Esophagus mucosa (tissue), 1 donor: ENCODE results near the gene RNF146. TPM values are rescaled to one million over a fixed set of nuclear protein-coding genes. Genes with fewer than 3 reads are reported as not detected.
"Not testable (repeated sequence)": the region's sequence is repeated elsewhere in the genome, so short reads cannot be mapped to it uniquely, and the experiment has no call there.

ENCODE experiments used
- ATAC-seq: fragments of 200-7000 bp; cut with Tn5 transposase; one replicate; pipeline ENCODE4 v1.9.1; 2020
- total RNA-seq: library from RNA; stranded (reverse); gene quantifications from one replicate; pipeline ENCODE4 v1.2.4, GENCODE V29; 2023
- donor health status: DM: yes; HTN: yes; CAD: no.

The RNF146 gene
- total RNA-seq, 1 donor from 2014 or later, result 14.3 TPM

DNA sequence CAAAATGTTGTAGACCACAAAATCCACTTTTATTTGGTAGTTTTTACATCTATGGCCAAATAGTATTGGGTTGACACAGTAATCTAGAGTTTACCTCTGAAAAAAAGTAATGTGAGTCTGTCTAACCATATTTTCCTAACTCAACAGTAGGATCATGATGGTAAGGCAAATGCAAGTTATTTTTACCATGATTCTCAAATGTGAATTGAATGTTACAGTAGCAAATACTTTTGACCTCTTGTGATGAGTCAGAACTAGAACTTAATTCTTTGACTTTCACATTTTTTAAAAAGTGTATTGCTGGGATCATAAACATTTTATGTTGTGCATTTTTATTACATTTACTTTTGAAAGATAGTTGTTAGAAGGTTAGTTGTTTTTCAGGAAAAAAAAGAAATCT, 22.0 kb downstream of the RNF146 start:
- no peak for ATAC-seq

DNA sequence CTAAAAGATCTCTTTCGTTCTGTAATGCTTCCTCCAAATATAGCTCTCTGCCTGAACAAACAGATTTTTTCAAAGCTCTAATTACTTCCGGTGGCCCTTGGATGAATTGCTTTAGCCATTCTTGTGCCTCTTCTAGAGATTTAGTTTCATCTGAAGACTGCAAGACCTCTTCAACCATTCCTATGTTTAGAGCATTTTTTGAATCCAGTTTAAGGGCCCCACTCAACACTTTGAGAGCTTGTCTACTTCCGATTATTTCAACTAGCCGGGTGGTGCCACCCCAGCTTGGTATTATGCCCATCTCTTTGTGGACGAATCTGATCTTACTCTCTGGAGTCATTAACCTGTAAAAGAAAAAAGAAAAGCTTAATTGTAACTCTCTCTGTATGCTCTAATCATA, 23.3 kb downstream of the RNF146 start:
- no peak for ATAC-seq

DNA sequence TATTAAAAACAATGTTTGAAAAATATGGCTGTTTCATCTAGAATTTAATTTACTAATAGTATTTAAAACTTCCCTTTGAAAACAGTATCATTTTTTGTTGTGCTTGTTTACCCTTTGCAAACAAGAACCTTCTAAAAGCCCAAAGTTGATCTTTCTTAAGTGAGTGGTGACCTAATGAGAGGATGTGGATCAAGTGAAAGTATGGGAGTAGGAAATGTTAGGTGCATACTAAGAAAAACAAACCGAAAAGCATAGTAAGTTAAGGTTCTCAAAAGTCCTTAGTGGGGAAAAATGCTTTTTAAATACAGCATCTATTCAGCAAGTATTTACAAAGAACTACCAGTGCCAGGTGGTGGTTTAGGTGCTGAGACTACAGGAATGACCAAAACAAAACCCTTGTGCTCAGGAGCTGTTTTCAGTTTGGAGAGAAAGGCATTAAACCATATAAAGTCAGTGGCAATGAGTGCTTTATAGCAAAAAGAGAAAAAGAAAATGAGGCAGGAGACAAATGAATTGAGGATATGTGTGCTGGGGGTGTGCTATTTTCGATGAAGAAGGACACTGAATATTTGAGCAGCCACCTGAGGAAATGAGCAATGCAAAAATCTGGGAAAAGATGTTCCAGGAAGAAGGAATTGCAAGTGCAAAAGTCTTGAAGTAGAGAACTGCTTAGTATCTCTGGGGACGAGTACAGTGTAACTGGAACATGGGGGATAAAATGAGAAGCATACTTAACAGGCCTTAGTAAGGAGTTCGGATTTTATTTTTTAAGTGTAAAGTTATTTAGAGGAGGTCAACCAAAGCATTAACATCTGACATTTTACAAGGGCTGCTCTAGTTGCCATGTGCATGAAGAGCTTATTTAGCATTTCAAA, 24.0 kb downstream of the RNF146 start:
- no peak for ATAC-seq

- ATAC-seq, result no peak
Observed at GRCh38 chr6:127291495-127291894, 24.8 kb downstream of the RNF146 start.

- no peak for ATAC-seq
Observed at GRCh38 chr6:127297502-127298070, 30.9 kb downstream of the RNF146 start.

DNA sequence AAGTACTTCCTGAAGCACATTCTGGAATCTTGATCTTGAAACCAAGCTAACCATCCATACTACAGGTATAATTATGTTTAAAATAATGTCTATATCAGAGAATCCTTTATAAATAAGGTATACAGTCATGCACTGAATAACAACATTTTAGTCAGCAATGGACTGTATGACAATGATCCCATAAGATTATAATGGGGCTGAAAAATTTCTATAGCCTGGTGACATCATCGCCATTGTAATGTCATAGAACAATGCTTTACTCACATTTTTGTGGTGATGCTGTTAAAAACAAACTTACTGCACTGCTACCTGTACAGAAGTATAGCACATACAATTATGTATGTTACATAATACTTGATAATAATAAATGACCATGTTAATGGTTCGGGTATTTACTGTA, 31.8 kb downstream of the RNF146 start:
- ATAC-seq, result peak; percentile 59

DNA sequence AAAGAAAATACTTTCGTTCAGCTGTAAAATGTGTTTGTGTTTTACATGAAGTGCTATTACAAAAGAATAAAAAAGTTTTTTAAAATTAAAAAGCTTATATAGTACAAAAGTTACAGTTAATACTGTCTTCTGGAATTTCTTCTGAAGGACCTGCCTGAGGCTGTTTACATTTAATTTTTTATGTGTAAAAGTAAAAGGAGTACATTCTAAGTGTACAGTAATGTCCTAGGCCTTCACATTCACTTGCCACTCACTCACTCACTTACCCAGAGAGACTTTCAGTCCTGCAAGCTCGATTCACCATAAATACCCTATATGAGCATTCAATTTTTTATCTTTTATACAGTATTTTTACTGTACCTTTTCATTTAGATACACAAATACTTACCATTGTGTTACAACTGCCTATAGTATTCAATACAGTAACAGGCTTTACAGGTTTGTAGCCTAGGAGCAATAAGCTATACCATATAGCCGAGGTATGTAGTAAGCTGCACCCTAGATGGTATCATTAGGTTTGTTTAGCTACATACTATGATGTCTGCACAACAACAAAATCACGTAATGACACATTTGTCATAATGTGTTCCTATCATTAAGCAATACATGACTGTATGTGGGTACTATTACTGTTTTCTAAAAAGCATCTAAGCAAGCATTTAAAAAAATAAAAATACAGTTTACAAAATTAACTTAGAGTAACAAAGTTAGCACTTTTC, 33.0 kb downstream of the RNF146 start:
- peak; percentile 83 for ATAC-seq

- ATAC-seq, result no peak
Observed at GRCh38 chr6:127300411-127300810, 33.7 kb downstream of the RNF146 start.

DNA sequence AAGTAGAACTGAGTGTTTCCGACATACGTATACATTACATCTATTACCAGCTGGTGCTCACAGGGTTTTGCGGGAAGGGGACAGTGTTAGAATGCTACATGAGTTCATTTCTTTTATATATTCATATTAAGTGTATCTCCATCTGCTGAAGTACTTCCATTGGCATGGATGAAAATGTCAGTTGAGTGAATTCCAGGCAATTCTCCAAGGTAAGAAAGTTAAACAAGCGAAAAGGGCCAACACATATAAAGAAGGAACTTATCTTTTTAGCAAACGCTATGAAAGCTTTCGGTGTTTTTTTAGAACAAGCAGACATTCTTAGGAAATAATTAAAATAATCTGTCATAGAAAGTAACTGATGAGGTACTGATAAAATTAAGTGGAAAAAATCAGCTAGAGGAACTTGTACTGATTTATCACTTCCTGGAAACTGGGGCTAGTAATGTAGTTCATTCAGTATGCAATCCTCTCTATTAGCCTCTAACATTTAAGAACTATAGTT, 34.6 kb downstream of the RNF146 start:
- no peak for ATAC-seq

DNA sequence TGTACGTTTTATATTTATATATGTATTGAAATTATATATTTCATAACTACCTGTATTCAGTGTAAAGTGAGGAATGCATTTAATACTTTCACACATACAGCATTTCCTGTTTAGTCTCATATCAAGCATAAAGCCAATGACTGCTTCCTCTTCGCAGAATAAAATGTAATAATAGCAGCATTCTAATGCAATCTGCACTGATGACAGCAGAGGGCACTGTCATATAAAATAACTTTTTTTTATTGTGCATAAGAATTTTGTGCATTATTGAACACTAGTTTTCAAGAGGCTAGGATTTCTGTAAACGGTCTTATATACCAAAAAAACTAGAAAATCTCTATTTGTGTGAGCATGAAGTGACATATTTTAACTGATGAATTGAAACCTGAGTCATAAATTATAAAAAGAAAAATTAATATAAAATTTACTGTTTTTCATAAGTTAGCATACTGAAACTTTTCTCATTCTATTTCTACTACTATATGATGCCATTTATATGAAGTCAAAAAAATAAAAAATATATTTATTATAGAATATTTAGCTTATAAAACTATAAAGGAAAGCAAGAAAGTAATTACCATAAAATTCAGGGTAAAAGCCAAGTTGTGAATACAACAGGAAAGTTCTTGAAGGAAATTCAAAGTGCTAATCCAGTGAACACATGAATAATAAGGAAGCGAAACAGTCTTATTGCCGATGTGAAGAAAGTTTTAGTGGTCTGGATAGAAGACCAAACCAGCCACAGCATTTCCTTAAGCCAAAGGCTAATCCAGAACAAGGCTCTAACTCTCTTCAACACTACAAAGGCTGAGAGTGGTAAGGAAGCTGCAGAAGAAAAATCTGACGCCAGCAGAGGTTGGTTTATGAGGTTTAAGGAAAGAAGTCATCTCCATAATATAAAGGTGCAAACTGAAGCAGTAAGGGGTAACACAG, 36.3 kb downstream of the RNF146 start:
- peak; percentile 84 for ATAC-seq

GRCh38 chr6:127303917-127304316, 37.3 kb downstream of the RNF146 start:
- ATAC-seq, result no peak

DNA sequence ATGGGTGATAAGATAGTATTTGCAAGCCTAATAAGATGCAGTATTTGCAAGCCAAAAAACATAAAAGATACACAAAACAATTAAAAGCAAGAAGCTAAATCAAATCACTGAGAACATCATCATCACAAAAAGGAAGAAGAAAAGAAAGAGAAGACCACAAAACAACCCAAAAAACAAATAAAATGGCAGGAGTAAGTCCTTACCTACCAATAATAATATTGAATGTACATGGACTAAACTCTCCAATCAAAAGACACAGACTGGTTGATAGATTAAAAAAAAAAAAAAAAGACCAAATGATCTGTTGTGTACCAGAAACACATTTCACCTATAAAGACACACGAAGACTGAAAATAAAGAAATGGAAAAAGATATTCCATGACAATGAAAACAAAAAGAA, 39.1 kb downstream of the RNF146 start:
- no peak for ATAC-seq

DNA sequence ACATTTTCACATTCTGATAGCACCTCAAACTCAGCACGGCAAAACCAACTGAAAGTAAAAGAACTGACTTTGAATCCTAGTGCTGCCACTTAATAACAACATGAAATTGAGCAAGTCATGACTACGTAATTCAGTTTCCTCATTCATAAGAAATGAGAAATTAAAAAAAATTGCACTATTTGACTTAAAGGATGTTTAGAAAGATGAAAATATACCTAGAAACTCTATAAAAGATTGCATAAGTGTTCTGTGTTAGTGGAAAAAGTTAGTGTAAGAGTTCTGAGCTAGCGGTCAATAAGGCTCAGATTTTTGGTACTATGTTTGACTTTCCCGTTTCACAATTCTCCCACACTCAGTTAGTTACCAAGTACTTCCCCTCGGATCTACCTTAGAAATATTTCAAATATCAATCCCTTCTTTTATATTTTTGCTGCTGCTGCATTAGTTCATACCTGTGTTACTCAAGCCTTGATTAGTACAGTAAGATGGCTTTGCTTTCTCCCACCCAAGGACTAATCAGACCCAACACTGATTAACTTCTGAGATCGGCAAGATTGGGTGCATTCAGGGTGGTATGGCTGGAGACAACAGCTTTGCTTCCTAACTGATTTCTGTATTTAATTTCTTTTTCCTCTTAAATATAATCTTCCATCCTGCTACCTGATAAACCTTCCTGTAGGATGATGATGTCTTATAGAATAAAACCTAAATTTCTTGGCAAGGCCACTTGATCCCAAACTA, 50.9 kb downstream of the RNF146 start:
- ATAC-seq, result no peak

GRCh38 chr6:127319686-127320085, 53.0 kb downstream of the RNF146 start:
- no peak for ATAC-seq

DNA sequence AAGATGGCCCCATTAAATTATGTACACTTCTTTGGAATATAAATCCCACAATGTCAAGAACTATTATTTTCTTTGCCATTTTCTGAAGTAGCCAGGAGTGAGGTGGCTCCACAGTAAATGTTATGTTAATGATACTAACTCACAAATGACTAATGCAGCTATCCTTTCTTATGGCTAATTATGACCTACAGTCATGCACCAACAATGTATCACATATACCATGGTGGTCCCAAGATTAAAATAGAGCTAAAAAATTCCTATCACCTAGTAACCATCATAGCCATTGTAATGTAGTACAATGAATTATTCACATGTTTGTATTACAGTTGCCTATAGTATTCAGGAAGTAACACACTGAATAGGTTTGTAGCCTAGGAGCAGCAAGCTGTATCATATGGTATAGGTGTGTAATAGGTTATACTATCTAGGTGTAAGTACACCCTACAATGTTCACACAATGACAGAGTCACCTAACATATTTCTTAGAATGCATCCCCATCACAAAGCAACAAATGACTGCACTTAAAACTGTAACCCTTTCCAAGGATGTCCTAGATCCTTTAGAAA, 61.5 kb downstream of the RNF146 start:
- no peak for ATAC-seq

DNA sequence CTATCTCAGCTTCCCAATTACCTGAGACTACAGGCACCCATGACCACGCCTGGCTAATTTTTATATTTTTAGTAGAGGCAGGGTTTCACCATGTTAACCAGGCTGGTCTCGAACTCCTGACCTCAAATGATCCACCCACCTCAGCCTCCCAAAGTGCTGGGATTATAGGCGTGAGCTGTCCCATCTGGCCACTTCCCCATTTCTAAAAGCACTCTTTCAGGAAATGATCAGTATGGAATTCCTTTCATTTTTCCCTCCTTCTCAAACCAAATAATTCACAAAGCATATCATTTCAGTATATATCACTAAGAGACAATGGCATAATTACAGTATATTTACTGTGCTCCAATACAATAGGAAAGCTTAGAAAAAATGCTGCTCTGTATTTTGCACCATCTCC, 64.6 kb downstream of the RNF146 start:
- ATAC-seq, result not testable (repeated sequence)

- ATAC-seq, result no peak
Observed at GRCh38 chr6:127332383-127332961, 65.8 kb downstream of the RNF146 start.
